ENCODE measurements around the gene ZNF526.

Gene ZNF526

DNA sequence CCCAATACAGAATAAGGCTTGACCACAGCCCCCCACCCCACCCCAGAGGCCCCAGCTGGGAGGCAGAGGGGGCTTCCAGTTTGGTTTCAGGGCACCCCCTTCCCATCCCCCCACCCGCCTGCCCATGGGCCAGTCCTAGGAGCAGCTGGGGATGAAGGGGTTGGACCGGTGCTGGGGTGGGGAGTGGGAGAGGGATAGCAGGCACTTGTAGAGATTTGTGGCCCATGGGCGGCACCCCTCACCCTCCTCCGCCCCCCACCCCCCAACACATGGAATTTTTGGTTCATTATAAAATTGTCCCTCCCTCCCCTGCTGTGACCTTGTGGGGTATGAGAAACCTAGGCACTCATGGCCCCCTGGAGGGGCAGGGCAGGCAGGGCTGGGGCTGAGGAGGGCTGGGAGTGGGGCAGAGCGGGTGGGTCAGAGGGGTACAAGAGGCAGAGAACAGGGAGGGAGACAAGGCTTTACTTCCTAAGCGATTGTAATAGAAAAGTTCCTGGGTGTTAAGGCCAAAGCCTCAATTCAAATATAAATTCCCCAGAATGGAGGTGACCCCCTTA lies 27.6 kb downstream of the ZNF526 start:
- Histone ChIP-seq H3K36me3 (ENCODE audit: insufficient read depth, low read length) (no peaks in the 10 kb centered on the region), H3K4me1 (ENCODE audit: control insufficient read depth, insufficient read depth, low read length, unreplicated experiment) (peaks cover 16% of the 10 kb centered on the region), H3K79me2 (ENCODE audit: control insufficient read depth, insufficient read depth, low read length, unreplicated experiment) (peaks cover 30% of the 10 kb centered on the region), H3K27ac (ENCODE audit: low read depth, low read length) (no peak overlapping the region), H2AFZ (ENCODE audit: low read length, unreplicated experiment) (no peak overlapping the region), H3K4me3 (ENCODE audit: low read depth, low read length) (no peak overlapping the region), H3K27me3 (ENCODE audit: insufficient read depth, low read length) (no peaks in the 10 kb centered on the region)

DNA sequence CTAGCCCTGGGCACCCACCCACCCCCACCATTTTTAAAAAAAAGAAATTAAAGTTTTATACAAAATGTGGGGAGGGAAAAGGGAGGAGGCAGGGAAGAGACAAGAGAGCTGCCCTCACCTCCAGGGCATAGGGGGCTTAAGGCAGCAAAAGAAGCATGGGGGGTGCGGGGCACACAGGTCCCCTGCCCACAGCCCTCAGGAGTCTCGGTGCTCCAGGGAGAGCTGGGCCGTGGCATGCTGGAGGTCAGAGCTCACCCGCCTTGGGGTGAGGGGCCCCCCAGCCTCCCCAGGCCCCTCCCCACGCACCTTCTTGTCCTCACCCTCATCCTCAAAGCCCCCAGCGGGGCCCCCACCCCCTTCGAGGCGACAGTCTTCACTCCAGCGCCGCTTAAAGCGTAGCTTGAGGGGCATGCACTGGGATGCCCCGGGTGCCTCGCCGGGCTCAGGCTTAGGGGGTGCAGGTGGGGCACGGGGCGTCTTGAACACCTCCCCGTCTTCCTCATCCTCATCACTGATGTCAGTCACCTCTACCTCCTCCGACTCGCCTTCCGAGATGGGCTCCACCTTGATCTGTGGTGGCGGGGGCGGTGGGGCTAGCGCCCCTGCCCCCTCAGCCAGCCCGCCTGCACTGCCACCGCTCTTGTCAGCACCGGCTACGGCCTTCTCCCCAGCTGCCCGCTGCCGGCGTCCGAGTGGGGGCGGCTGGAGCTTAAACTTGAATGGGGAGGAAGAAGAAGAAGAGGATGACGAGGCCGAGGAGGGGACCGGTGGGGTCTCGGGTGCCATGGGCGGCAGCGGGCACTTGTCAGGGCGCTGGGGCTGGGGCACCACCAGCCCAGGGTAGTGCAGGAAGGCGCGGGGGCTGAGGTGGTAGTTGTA lies 28.4 kb downstream of the ZNF526 start:
- H2AFZ ChIP-seq (ENCODE audit: low read length, unreplicated experiment), result no peak overlapping the region
- H3K4me3 ChIP-seq (ENCODE audit: low read depth, low read length), result no peak overlapping the region
- no peaks in the 10 kb centered on the region for H3K36me3 ChIP-seq (ENCODE audit: insufficient read depth, low read length)
- no peak overlapping the region for H3K27ac ChIP-seq (ENCODE audit: low read depth, low read length)
- no peaks in the 10 kb centered on the region for H3K27me3 ChIP-seq (ENCODE audit: insufficient read depth, low read length)
- peaks cover 38% of the 10 kb centered on the region for H3K79me2 ChIP-seq (ENCODE audit: control insufficient read depth, insufficient read depth, low read length, unreplicated experiment)
- peaks cover 16% of the 10 kb centered on the region for H3K4me1 ChIP-seq (ENCODE audit: control insufficient read depth, insufficient read depth, low read length, unreplicated experiment)

DNA sequence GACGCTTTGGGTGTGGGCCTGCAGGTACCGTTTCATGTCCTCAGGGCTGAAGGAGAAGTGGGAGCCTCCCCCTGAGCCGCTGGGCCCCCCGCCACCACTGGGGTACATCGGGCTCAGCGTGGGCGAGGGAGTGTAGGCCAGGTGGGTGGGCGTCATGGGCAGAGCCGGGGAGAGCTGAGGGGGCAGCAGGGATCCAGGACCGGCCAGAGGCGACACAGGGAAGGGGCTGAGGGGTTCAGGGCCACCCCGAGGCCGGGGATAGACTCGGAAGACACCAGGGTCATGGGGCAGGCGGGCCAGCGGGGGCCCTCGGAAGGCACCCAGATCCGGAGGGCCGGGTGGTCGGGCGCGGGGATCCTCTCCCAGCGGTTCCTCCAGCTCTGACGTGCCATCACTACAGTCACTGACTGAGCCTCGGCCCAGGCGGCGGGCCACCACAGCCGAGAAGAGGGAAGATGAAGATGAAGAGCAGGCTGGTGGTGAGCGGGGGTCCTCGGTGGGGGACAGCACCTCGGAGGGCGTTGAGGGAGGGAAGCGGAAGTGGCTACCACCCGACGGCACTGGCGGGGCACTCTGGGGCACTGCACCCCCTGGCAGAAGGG lies 29.1 kb downstream of the ZNF526 start:
- Histone ChIP-seq H3K79me2 (ENCODE audit: control insufficient read depth, insufficient read depth, low read length, unreplicated experiment) (peaks cover 43% of the 10 kb centered on the region), H3K4me1 (ENCODE audit: control insufficient read depth, insufficient read depth, low read length, unreplicated experiment) (peaks cover 16% of the 10 kb centered on the region), H3K27me3 (ENCODE audit: insufficient read depth, low read length) (no peaks in the 10 kb centered on the region), H2AFZ (ENCODE audit: low read length, unreplicated experiment) (no peak overlapping the region), H3K4me3 (ENCODE audit: low read depth, low read length) (no peak overlapping the region), H3K27ac (ENCODE audit: low read depth, low read length) (no peak overlapping the region), H3K36me3 (ENCODE audit: insufficient read depth, low read length) (no peaks in the 10 kb centered on the region)

DNA sequence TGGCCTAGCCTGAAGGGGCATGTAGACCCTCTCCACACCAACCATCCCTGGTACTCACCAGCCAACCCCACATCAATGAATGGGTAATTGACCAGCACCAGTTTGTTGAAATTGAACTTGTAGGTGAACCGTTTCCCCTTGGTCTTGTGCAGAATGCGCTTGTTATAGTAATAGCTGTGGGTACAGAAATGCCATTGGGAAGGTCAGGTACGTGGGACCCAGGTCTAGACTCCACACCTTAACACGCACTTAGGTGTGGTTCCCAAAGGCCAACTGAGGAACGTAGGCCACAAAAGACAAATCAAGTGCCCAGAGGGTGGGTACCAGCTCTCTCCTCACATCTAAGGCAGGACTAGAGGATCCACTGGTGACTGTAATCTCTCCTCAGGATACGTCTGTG lies 29.7 kb downstream of the ZNF526 start:
- no peaks in the 10 kb centered on the region for H3K36me3 ChIP-seq (ENCODE audit: insufficient read depth, low read length)

DNA sequence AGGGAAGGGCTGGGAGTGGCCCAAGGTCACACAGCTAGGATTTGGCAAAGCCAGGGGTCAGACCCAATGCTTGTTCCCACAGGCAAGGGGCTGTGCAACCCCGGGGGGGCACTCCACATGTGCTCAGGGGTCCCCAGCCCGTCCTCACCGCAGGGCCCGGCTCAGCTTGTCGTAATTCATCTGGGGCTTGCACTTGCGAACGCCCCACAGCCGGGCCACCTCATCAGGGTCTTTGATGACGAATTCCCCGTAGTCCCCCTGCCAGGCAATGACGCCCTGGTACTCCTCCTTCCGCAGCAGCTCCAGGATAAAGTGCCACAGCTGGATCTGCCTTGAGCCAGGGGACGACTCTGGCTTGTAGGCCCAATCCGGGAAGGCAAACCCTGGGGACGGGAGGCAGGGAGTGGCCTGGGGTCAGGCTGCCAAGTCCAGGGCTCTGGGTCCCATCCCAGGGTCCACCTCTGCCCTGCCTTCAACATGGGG lies 30.1 kb downstream of the ZNF526 start:
- no peaks in the 10 kb centered on the region for H3K36me3 ChIP-seq (ENCODE audit: insufficient read depth, low read length)
- peak overlapping the region; percentile 60; the same call in 1 of the 2 replicates for H3K4me3 ChIP-seq (ENCODE audit: low read depth, low read length)
- H3K4me1 ChIP-seq (ENCODE audit: control insufficient read depth, insufficient read depth, low read length, unreplicated experiment), result peaks cover 16% of the 10 kb centered on the region
- no peak overlapping the region for H2AFZ ChIP-seq (ENCODE audit: low read length, unreplicated experiment)
- H3K79me2 ChIP-seq (ENCODE audit: control insufficient read depth, insufficient read depth, low read length, unreplicated experiment), result peaks cover 49% of the 10 kb centered on the region
- no peaks in the 10 kb centered on the region for H3K27me3 ChIP-seq (ENCODE audit: insufficient read depth, low read length)
- H3K27ac ChIP-seq (ENCODE audit: low read depth, low read length), result peak overlapping the region; percentile 40; the same call in 1 of the 2 replicates

More for the DNA sequence above, 29.7 kb downstream of the ZNF526 start:
- peaks cover 16% of the 10 kb centered on the region for H3K4me1 ChIP-seq (ENCODE audit: control insufficient read depth, insufficient read depth, low read length, unreplicated experiment)
- no peak overlapping the region for H2AFZ ChIP-seq (ENCODE audit: low read length, unreplicated experiment)
- peaks cover 48% of the 10 kb centered on the region for H3K79me2 ChIP-seq (ENCODE audit: control insufficient read depth, insufficient read depth, low read length, unreplicated experiment)
- H3K4me3 ChIP-seq (ENCODE audit: low read depth, low read length), result no peak overlapping the region
- no peak overlapping the region for H3K27ac ChIP-seq (ENCODE audit: low read depth, low read length)
- no peaks in the 10 kb centered on the region for H3K27me3 ChIP-seq (ENCODE audit: insufficient read depth, low read length)

DNA sequence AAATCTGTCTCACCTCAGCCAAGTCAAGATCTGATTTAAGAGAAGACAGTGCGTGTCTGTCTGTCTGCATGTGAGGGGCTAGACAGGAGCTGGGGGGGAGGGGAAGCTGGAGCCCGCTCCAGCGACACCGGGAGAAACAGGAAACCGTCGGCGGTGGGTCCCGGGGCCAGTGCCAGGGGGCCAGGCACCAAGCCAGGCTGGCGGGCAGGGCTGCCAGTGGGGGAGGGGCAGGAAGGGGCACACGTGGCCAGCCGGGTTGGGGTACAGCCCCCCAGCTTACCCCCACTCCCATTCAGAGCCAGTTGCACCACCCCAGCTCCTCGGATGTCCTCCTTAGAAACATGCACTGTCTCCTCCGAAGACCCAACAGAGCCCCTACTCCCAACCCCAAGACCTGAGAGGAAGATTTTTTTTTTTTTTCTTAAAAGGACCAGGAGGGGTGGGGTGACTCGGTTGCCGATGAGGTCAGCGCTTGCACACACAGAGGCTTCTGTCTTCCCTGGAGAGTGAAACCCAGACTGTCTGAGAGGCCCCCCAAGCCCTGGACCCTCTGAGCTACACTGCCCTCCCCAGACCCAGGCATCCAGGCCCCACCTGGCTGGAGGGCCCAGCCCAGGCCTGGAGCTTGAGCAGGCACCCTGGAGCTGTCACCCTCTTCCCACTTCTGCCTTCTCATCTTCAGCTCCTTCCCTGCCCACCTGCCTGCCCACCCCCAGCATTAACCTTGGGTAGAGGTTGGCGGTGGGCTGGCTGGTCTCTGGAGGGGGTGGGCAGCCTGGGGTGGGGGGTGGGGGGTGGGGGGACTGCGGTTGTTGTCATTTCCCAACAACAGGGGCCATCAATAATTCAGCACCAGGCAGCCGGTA lies 30.8 kb downstream of the ZNF526 start:
- no peak overlapping the region for H2AFZ ChIP-seq (ENCODE audit: low read length, unreplicated experiment)
- H3K27ac ChIP-seq (ENCODE audit: low read depth, low read length), result peak overlapping the region; percentile 40
- H3K4me1 ChIP-seq (ENCODE audit: control insufficient read depth, insufficient read depth, low read length, unreplicated experiment), result peaks cover 16% of the 10 kb centered on the region
- peak overlapping the region; percentile 64 for H3K4me3 ChIP-seq (ENCODE audit: low read depth, low read length)
- no peaks in the 10 kb centered on the region for H3K36me3 ChIP-seq (ENCODE audit: insufficient read depth, low read length)
- H3K27me3 ChIP-seq (ENCODE audit: insufficient read depth, low read length), result no peaks in the 10 kb centered on the region
- H3K79me2 ChIP-seq (ENCODE audit: control insufficient read depth, insufficient read depth, low read length, unreplicated experiment), result peaks cover 49% of the 10 kb centered on the region

DNA sequence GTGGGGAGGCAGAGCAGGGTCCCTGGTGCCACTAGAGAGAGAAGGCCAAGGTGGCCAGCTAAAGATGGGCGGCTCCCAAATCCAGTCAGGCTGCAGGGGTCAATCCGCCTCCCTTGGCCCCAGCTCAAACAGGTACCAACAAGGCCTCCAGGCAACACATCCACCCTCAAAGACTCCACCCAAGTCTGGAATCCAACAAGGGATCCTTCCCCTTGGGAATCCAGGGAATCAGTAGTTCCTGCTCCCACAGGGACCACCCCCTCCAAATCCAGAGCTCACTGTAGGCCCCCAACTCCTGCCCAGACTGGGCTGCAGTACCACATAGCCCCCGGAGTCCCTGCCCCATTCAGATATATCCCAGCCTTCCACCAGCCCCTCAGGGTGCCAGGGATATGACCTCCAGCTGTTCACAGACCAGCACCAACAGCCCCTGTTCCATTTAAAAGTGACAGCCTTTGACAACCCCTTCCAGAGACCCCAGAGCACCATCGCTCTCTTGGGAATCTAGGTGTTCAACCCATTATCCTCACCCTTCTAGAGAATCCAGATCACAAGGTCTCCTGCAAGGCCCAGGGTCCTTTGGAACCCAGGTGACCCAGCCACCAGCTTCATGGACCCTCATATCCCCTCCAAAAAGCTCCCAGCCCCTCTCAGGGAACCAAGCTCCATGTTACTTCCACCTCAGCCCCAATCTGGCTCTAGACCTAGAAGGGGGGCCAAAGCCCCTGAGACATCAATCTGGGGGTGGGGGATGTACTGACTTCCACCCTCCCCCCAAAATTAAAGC lies 31.7 kb downstream of the ZNF526 start:
- Histone ChIP-seq H3K27me3 (ENCODE audit: insufficient read depth, low read length) (no peaks in the 10 kb centered on the region), H3K36me3 (ENCODE audit: insufficient read depth, low read length) (no peaks in the 10 kb centered on the region), H3K27ac (ENCODE audit: low read depth, low read length) (peak overlapping the region; percentile 46; the same call in 1 of the 2 replicates), H3K4me1 (ENCODE audit: control insufficient read depth, insufficient read depth, low read length, unreplicated experiment) (peaks cover 16% of the 10 kb centered on the region), H3K79me2 (ENCODE audit: control insufficient read depth, insufficient read depth, low read length, unreplicated experiment) (peaks cover 49% of the 10 kb centered on the region), H3K4me3 (ENCODE audit: low read depth, low read length) (peak overlapping the region; percentile 64), H2AFZ (ENCODE audit: low read length, unreplicated experiment) (no peak overlapping the region)

DNA sequence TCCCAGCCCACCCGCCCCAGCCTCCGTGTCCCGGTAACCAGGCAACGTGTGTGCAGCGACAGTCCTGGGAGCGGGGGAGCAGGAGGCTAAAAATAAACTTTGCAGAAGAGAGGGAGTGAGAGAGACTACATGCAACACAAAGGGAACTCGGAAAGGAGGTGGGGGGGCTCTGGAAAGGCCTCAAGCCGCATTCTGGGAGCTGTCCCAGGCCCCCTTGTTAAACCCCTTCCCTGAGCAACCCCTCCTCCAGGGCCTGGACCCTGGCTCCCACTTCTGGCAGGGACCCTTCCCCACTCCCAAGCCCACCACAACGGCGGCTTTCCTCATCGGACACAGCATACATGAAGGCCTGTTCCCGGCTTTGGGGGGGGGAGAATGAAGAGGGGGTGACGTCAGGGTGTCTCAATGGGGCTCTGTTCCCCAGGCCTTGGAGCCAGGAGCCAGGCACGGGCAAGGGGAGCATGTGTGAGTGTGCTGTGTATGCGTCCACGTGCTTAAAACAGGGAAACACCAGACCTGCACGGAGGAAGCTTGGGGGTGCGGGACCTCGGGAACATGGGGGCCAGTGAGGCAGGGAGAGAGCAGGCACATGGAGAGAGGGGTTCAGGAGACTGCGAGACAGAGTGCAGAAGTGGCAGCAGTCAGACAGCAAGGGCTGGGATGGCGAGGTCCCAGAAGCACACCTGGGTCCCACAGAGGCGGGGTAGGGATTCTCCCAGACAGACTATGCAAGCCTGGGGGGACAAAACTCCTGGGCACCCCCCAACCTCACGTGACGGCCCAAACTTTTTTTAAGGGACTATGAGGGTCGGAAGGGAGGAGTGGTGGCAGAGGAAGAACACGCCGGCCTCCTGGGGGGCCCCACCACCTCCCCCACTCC lies 32.5 kb downstream of the ZNF526 start:
- H3K79me2 ChIP-seq (ENCODE audit: control insufficient read depth, insufficient read depth, low read length, unreplicated experiment), result peaks cover 49% of the 10 kb centered on the region
- H3K4me1 ChIP-seq (ENCODE audit: control insufficient read depth, insufficient read depth, low read length, unreplicated experiment), result peaks cover 16% of the 10 kb centered on the region
- H3K36me3 ChIP-seq (ENCODE audit: insufficient read depth, low read length), result no peaks in the 10 kb centered on the region
- peak overlapping the region; percentile 80 for H3K4me3 ChIP-seq (ENCODE audit: low read depth, low read length)
- no peaks in the 10 kb centered on the region for H3K27me3 ChIP-seq (ENCODE audit: insufficient read depth, low read length)
- no peak overlapping the region for H2AFZ ChIP-seq (ENCODE audit: low read length, unreplicated experiment)
- peak overlapping the region; percentile 73 for H3K27ac ChIP-seq (ENCODE audit: low read depth, low read length)

Measured in ACC112 (cell line).